ENCODE data around the gene VKORC1L1.
"Not testable (repeated sequence)": the region's sequence is repeated elsewhere in the genome, so short reads cannot be mapped to it uniquely, and the experiment has no call there.

VKORC1L1 gene

DNA sequence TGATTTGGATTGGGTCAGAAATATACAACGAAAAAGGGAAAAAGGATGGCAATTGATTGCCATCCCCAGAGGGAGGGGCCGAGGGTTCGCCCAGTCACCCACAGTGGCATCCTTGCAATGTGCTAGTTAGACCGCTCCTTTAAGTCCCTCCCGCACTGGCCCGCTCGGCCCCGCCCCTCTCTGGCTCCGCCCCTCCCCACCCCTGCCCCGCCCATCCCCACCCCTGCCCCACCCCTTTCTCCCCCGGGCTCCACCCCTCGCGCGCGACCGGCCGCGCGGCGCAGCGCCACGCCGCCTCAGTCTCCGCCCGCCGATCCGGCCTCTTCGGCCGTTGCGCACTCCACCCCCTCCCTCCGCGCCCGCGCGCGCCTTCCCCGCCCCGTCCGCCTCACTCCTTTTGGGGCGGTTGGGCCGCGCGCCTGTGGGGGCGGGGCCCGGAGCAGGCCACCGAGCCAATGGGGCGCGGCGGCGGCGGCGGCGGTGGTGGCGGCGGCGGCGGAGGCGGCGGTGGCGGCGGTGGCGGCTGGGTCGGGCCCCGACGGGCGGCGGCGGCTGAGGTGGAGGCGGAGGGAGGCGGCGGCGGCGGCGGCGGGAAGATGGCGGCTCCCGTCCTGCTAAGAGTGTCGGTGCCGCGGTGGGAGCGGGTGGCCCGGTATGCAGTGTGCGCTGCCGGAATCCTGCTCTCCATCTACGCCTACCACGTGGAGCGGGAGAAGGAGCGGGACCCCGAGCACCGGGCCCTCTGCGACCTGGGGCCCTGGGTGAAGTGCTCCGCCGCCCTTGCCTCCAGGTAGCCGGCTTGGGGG is at the start of gene VKORC1L1:
Gene VKORC1L1, plus strand, starts transcription at position 299 of the 806 bp plus-strand sequence. Its CDS starts 298 bp downstream, at position 597.
- peak; percentile 93 for DNase-seq (ENCODE audit: extremely low spot score)
- POLR2A ChIA-PET: no interaction called here
- CTCF ChIA-PET: no interaction called here
- TF ChIP-seq, protein P1, sequence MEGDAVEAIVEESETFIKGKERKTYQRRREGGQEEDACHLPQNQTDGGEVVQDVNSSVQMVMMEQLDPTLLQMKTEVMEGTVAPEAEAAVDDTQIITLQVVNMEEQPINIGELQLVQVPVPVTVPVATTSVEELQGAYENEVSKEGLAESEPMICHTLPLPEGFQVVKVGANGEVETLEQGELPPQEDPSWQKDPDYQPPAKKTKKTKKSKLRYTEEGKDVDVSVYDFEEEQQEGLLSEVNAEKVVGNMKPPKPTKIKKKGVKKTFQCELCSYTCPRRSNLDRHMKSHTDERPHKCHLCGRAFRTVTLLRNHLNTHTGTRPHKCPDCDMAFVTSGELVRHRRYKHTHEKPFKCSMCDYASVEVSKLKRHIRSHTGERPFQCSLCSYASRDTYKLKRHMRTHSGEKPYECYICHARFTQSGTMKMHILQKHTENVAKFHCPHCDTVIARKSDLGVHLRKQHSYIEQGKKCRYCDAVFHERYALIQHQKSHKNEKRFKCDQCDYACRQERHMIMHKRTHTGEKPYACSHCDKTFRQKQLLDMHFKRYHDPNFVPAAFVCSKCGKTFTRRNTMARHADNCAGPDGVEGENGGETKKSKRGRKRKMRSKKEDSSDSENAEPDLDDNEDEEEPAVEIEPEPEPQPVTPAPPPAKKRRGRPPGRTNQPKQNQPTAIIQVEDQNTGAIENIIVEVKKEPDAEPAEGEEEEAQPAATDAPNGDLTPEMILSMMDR (IDR thresholded peaks at IDR 0.05; ENCODE audit: control extremely low read depth, extremely low read depth, low read depth, missing control alignments): no peak

GRCh38 chr7:65827366-65827765 is 45.5 kb upstream of the VKORC1L1 start:
- ChIA-PET CTCF (interaction anchor here (1.0 to 6.6 kb wide), 2 partner anchors 8 to 12 kb away, joined by 3 to 47 read pairs; no protein-coding TSS in a partner anchor), POLR2A (no interaction called here)
- DNase-seq (ENCODE audit: extremely low spot score): no peak
- TF ChIP-seq, protein P1 (IDR thresholded peaks at IDR 0.05; ENCODE audit: control extremely low read depth, extremely low read depth, low read depth, missing control alignments): no peak

- ChIA-PET CTCF (interaction anchor here (1.4 kb wide), 1 partner anchor 9 kb away, joined by 3 read pairs; no protein-coding TSS in a partner anchor), POLR2A (no interaction called here)
- TF ChIP-seq, protein P1 (IDR thresholded peaks at IDR 0.05; ENCODE audit: control extremely low read depth, extremely low read depth, low read depth, missing control alignments): no peak
- DNase-seq (ENCODE audit: extremely low spot score): no peak
Measured at GRCh38 chr7:65832281-65832680, 40.6 kb upstream of the VKORC1L1 start.

GRCh38 chr7:65836684-65837083 is 36.2 kb upstream of the VKORC1L1 start:
- CTCF ChIA-PET: interaction anchor here (1.5 to 6.5 kb wide), 3 partner anchors 8 to 14 kb away, joined by 3 to 47 read pairs (median 6); no protein-coding TSS in a partner anchor
- POLR2A ChIA-PET; DNase-seq (ENCODE audit: extremely low spot score): not testable (repeated sequence)

DNA sequence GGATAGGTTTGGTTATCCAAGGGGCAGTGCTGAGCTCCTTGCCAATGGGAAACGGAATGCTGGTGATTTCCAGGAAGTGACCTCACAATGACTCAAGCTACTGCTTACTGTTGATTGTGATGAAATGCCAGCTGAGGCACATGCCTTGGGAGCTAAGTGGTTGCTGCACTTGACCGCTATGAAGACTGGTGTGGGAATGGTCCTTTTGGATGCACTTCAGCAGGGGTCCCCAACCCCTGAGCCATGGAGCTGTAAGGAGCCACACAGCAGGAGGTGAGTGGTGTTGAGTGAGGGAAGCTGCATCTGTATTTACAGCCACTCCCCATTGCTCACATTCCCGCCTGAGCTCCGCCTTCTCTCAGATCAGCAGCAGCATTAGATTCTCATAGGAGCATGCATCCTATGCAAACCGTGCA is 35.3 kb upstream of the VKORC1L1 start:
- CTCF ChIA-PET: interaction anchor here (0.8 to 6.5 kb wide), 6 partner anchors 8 to 113 kb away, joined by 3 to 47 read pairs (median 4); no protein-coding TSS in a partner anchor
- DNase-seq (ENCODE audit: extremely low spot score); POLR2A ChIA-PET: not testable (repeated sequence)

GRCh38 chr7:65839846-65840245 is 33.0 kb upstream of the VKORC1L1 start:
- POLR2A ChIA-PET: no interaction called here
- CTCF ChIA-PET: interaction anchor here (0.7 to 6.5 kb wide), 21 partner anchors 11 to 219 kb away, joined by 3 to 47 read pairs (median 4); no protein-coding TSS in a partner anchor
- no peak for DNase-seq (ENCODE audit: extremely low spot score)
- TF ChIP-seq, protein P1 (IDR thresholded peaks at IDR 0.05; ENCODE audit: control extremely low read depth, extremely low read depth, low read depth, missing control alignments): no peak

GRCh38 chr7:65840446-65840845 is 32.4 kb upstream of the VKORC1L1 start:
- TF ChIP-seq, protein P1 (IDR thresholded peaks at IDR 0.05; ENCODE audit: control extremely low read depth, extremely low read depth, low read depth, missing control alignments): peak; percentile 51
- ChIA-PET POLR2A (no interaction called here), CTCF (interaction anchor here (0.7 to 6.5 kb wide), 23 partner anchors 10 to 219 kb away, joined by 3 to 47 read pairs (median 4); no protein-coding TSS in a partner anchor)
- DNase-seq (ENCODE audit: extremely low spot score): peak; percentile 45

- DNase-seq (ENCODE audit: extremely low spot score); POLR2A ChIA-PET: not testable (repeated sequence)
- CTCF ChIA-PET: interaction anchor here (1.0 kb wide), 1 partner anchor 13 kb away, joined by 4 read pairs; no protein-coding TSS in a partner anchor
Measured at GRCh38 chr7:65843616-65844015, 29.3 kb upstream of the VKORC1L1 start.
